Measurements from ENCODE around the gene LRRC14B. TPM values are rescaled to one million over a fixed set of nuclear protein-coding genes. Genes with fewer than 3 reads are reported as not detected.
"Not testable (repeated sequence)": the region's sequence is repeated elsewhere in the genome, so short reads cannot be mapped to it uniquely, and the experiment has no call there.

The LRRC14B gene
- polyA plus RNA-seq, 3 donors, result not detected

DNA sequence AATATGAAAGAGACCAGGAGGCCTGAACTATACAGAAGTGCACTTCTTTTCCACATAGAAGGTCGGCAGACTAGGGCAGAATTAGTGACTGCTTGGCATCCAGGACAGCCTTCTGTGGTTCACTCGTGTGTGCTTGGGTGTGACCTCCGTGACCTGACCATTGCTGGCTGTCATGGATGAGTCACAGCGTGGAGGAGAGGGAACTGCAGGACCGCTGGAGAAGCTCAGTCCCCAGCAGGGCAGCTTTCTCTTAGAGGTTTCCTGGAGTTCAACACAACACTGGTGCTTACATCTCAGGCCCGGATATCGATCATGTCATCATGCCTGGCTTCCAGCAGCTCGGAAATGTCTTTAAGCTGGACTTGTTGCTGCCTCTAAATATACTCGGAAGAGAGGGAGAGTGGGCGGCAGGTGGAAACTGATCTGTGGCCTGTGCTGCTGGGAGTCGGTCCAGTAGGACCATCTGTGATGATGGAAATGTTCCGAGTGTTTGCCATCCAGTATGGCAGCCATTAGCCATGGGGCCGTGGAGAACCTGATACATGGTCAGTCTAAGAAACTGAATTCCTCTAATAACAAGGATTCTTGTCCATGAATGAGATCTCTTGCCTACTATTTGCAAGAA lies 49.9 kb downstream of the LRRC14B start:
- Histone ChIP-seq H3K9me3 (replicated peaks in 1 of 2; ENCODE audit: control insufficient read depth in 1 of 2, insufficient read depth in 1 of 2, low read length in 2 of 2) (peaks cover 4 to 18% of the 10 kb centered on the region in 2 donors), H3K36me3 (replicated peaks in 1 of 2; ENCODE audit: control insufficient read depth in 1 of 2, insufficient read depth in 2 of 2, low read length in 2 of 2) (peaks cover 55 to 84% of the 10 kb centered on the region in 2 donors)
- Mint-ChIP-seq H3K27ac (peak overlapping the region in 1 of 7 donors; percentile 15), H3K36me3 (peaks cover 80 to 84% of the 10 kb centered on the region in 2 donors)
- not testable (repeated sequence) for H4K20me1 ChIP-seq (ENCODE audit: insufficient read depth, low read length); H3K4me3 ChIP-seq (replicated peaks in 1 of 3; ENCODE audit: low read depth in 2 of 3, low read length in 3 of 3); H3K79me2 ChIP-seq (ENCODE audit: insufficient read depth, low read length); H3K9me3 Mint-ChIP-seq; H3K27me3 ChIP-seq (ENCODE audit: control insufficient read depth in 2 of 2, insufficient read depth in 2 of 2, low read length in 2 of 2); H3K9ac ChIP-seq (ENCODE audit: insufficient read depth, low read length, poor library complexity, severe bottlenecking); H3K27me3 Mint-ChIP-seq (ENCODE audit: low read depth in 3 of 3); H3K27ac ChIP-seq (ENCODE audit: low read depth in 1 of 2, low read length in 2 of 2); H2AFZ ChIP-seq (ENCODE audit: insufficient read depth, low read depth, low read length, poor library complexity, severe bottlenecking); H3K4me1 Mint-ChIP-seq; DNase-seq; H3K4me3 Mint-ChIP-seq; H3K4me1 ChIP-seq (ENCODE audit: control insufficient read depth in 1 of 2, insufficient read depth in 2 of 2, low read length in 2 of 2); H3K4me2 ChIP-seq (replicated peaks; ENCODE audit: extremely low read depth, low read length, poor library complexity, severe bottlenecking)
- intact Hi-C loops (cut with micrococcal nuclease), result loop anchor here in 1 of 2 donors (10.0 kb wide), 1 partner anchor 1344 kb away; no protein-coding TSS in a partner anchor
- 97% methylated on average over 9 of the region's 13 CpGs for WGBS (ENCODE audit: insufficient coverage)

DNA sequence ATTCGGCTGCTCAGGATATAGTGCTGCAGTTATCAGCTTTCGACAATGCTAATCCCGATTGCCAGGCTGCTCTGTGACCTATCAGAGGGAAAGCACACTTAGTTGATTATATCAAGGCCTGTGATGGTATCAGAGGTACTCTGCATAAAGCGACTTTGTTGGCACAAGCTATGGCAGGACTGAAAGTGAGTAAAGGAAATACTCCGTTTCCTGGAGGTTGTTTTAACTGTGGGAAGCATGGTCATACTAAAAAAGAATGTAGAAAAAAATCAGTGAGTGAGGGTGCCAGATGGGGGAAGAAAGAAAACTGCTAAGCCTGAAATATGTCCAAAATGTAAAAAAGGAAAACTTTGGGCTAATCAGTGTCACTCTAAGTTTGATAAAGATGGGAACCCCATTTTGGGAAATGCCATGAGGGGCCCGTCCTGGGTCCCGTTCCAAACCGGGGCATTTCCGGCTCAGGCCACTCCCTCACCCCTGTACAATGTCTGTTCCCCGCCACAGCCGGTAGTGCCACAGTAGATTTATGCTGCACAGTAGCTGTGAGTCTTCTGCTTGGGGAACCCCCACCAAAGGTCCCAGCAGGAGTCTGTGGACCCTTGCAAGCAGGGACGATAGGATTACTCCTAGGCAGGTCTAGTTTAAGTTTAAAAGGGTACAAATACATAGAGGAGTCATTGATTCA lies 52.5 kb downstream of the LRRC14B start:
- H3K9ac ChIP-seq (ENCODE audit: insufficient read depth, low read length, poor library complexity, severe bottlenecking); H4K20me1 ChIP-seq (ENCODE audit: insufficient read depth, low read length); H3K79me2 ChIP-seq (ENCODE audit: insufficient read depth, low read length); H3K27me3 Mint-ChIP-seq (ENCODE audit: low read depth in 3 of 3); H2AFZ ChIP-seq (ENCODE audit: insufficient read depth, low read depth, low read length, poor library complexity, severe bottlenecking); DNase-seq; H3K4me1 ChIP-seq (ENCODE audit: control insufficient read depth in 1 of 2, insufficient read depth in 2 of 2, low read length in 2 of 2); H3K4me3 ChIP-seq (replicated peaks in 1 of 3; ENCODE audit: low read depth in 2 of 3, low read length in 3 of 3); H3K27ac ChIP-seq (ENCODE audit: low read depth in 1 of 2, low read length in 2 of 2); H3K4me1 Mint-ChIP-seq; H3K4me2 ChIP-seq (replicated peaks; ENCODE audit: extremely low read depth, low read length, poor library complexity, severe bottlenecking); H3K27me3 ChIP-seq (ENCODE audit: control insufficient read depth in 2 of 2, insufficient read depth in 2 of 2, low read length in 2 of 2); H3K4me3 Mint-ChIP-seq: not testable (repeated sequence)
- Histone ChIP-seq H3K9me3 (replicated peaks in 1 of 2; ENCODE audit: control insufficient read depth in 1 of 2, insufficient read depth in 1 of 2, low read length in 2 of 2) (peaks cover 4 to 18% of the 10 kb centered on the region in 2 donors), H3K36me3 (replicated peaks in 1 of 2; ENCODE audit: control insufficient read depth in 1 of 2, insufficient read depth in 2 of 2, low read length in 2 of 2) (peaks cover 60 to 84% of the 10 kb centered on the region in 2 donors)
- H3K9me3 Mint-ChIP-seq, result peaks cover 4 to 13% (median 7%) of the 10 kb centered on the region in 7 donors
- peaks cover 88 to 89% of the 10 kb centered on the region in 2 donors for H3K36me3 Mint-ChIP-seq
- H3K27ac Mint-ChIP-seq, result peak overlapping the region in 2 of 7 donors; percentile 1 to 5
- 10% methylated on average over 7 of the region's 12 CpGs for WGBS (ENCODE audit: insufficient coverage)
- intact Hi-C loops (cut with micrococcal nuclease), result loop anchor here in 1 of 2 donors (10.0 kb wide), 1 partner anchor 1341 kb away; no protein-coding TSS in a partner anchor

DNA sequence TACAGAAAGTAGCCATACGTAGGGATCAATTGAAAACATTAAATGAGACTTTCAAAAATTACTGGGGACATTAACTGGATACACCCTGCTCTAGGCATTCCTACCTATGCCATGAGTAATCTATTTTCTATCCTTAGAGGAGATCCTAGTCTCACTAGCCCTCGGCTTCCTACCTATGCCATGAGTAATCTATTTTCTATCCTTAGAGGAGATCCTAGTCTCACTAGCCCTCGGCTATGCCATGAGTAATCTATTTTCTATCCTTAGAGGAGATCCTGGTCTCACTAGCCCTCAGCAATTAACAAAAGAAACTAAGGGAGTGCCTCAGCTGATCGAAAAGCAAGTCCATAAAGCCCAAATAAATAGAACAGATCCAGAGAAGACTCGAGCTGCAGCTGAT lies 54.4 kb downstream of the LRRC14B start:
- Histone ChIP-seq H3K9me3 (replicated peaks in 1 of 2; ENCODE audit: control insufficient read depth in 1 of 2, insufficient read depth in 1 of 2, low read length in 2 of 2) (peaks cover 4 to 20% of the 10 kb centered on the region in 2 donors), H3K36me3 (replicated peaks in 1 of 2; ENCODE audit: control insufficient read depth in 1 of 2, insufficient read depth in 2 of 2, low read length in 2 of 2) (peaks cover 47 to 93% of the 10 kb centered on the region in 2 donors)
- DNase-seq; H3K4me1 Mint-ChIP-seq; H3K27me3 Mint-ChIP-seq (ENCODE audit: low read depth in 3 of 3); H3K4me3 Mint-ChIP-seq; H3K4me1 ChIP-seq (ENCODE audit: control insufficient read depth in 1 of 2, insufficient read depth in 2 of 2, low read length in 2 of 2); H3K79me2 ChIP-seq (ENCODE audit: insufficient read depth, low read length); H3K4me3 ChIP-seq (replicated peaks in 1 of 3; ENCODE audit: low read depth in 2 of 3, low read length in 3 of 3); H3K27me3 ChIP-seq (ENCODE audit: control insufficient read depth in 2 of 2, insufficient read depth in 2 of 2, low read length in 2 of 2); H3K4me2 ChIP-seq (replicated peaks; ENCODE audit: extremely low read depth, low read length, poor library complexity, severe bottlenecking); H3K27ac ChIP-seq (ENCODE audit: low read depth in 1 of 2, low read length in 2 of 2); H3K9ac ChIP-seq (ENCODE audit: insufficient read depth, low read length, poor library complexity, severe bottlenecking); H4K20me1 ChIP-seq (ENCODE audit: insufficient read depth, low read length); H2AFZ ChIP-seq (ENCODE audit: insufficient read depth, low read depth, low read length, poor library complexity, severe bottlenecking): not testable (repeated sequence)
- H3K36me3 Mint-ChIP-seq, result peaks cover 85 to 87% of the 10 kb centered on the region in 2 donors
- peak overlapping the region in 1 of 7 donors; percentile 14 for H3K27ac Mint-ChIP-seq
- 100% methylated on average over 2 of the region's 5 CpGs for WGBS (ENCODE audit: insufficient coverage)
- H3K9me3 Mint-ChIP-seq, result peaks cover 0 to 12% (median 7%) of the 10 kb centered on the region in 7 donors
- intact Hi-C loops (cut with micrococcal nuclease), result loop anchor here in 1 of 2 donors (10.0 kb wide), 1 partner anchor 1339 kb away; no protein-coding TSS in a partner anchor

Measured in CD14-positive monocyte (primary cell).